ACC112 (cell line): ENCODE measurements around the gene CHN2.

Experiments
- H2AFZ ChIP-seq: fragments of 200-600 bp; sonication (generic); one replicate; pipeline ENCODE4 v1.6.0; 2017; ENCODE audit warnings: antibody characterized with exemption, low read length; ENCODE audit not compliant: unreplicated experiment
- H3K27ac ChIP-seq: fragments of 200-600 bp; sonication (generic); 2 replicates; pipeline ENCODE4 v1.5.1; 2014; ENCODE audit warnings: low read depth, mild to moderate bottlenecking, antibody characterized with exemption, low read length, moderate library complexity
- H3K27me3 ChIP-seq: fragments of 200-600 bp; sonication (generic); 2 replicates; pipeline ENCODE4 v1.6.1; 2014; ENCODE audit warnings: mild to moderate bottlenecking, antibody characterized with exemption, low read length, moderate library complexity, mixed read lengths; ENCODE audit not compliant: insufficient read depth
- H3K36me3 ChIP-seq: fragments of 200-600 bp; sonication (generic); 2 replicates; pipeline ENCODE4 v1.6.1; 2016; ENCODE audit warnings: mild to moderate bottlenecking, antibody characterized with exemption, low read length, moderate library complexity, mixed read lengths; ENCODE audit not compliant: insufficient read depth
- H3K4me1 ChIP-seq: fragments of 200-600 bp; sonication (generic); one replicate; pipeline ENCODE4 v1.6.1; 2016; ENCODE audit warnings: low read length, mixed read lengths; ENCODE audit not compliant: insufficient read depth, unreplicated experiment, control insufficient read depth
- H3K4me3 ChIP-seq: fragments of 200-600 bp; sonication (generic); 2 replicates; pipeline ENCODE4 v1.5.1; 2014; ENCODE audit warnings: mild to moderate bottlenecking, low read depth, low read length
- H3K79me2 ChIP-seq: fragments of 200-600 bp; sonication (generic); one replicate; pipeline ENCODE4 v1.6.0; 2016; ENCODE audit warnings: low read length; ENCODE audit not compliant: control insufficient read depth, unreplicated experiment, insufficient read depth

The CHN2 gene

DNA sequence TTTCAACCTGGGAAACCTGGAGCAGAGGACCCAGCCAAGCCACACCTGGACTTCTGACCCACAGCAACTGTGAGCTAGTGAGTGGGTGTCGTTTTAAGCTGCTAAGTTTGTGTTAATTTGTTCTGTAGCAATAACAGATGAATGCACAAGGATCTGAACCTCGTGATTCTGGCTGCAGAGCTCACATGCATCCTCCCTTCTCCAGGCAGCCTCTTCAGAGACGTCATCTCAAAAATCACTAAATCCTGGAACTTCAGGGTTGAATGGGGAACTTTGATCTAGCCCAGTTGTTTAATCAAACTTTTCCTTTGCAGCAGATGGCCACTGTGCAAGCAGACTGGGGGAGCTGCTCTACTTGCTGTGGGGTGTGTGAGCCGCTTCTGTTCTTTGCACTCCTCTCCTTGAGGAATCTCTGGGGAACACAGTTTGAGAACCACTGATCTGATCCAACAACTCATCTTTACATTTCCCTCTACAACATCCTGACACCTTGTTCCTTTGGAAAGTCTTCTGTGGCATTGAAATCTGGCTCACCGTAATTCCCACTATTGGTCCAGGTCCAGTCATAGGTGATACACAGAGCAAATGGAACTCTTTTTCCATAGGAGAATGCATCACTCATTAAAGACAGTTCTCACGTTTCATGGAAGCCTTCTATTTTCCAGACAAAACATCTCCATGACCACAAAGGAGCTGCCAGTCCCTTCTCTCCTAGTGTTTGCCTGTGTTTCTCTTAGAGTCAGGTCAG is 90.3 kb downstream of the CHN2 start:
- H3K4me1 ChIP-seq: peaks cover 34% of the 10 kb centered on the region
- H3K36me3 ChIP-seq: no peaks in the 10 kb centered on the region
- no peak overlapping the region for H2AFZ ChIP-seq

DNA sequence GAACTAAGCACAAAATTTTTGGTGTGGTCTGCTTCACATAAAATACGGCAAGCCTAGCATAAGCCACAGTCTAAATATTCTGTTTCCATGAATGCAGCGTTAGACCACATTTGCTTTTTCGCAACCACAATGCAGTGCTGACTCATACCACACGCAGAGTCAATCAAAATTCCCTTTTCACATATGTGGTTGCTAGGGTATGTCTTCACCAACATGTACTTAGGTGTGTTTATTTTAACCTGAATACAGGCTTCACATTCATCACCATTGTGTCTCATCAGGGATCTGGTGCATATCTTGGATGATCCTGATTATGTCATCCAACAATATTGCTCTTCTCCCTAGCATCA is 90.8 kb downstream of the CHN2 start:
- H3K4me3 ChIP-seq: 0 out of 2 replicates have a peak overlapping the region, but pooled peaks have one; percentile 10
- H3K27me3 ChIP-seq: no peaks in the 10 kb centered on the region; the same call in 1 of the 2 replicates
- peak overlapping the region; percentile 73 for H3K27ac ChIP-seq
- peaks cover 34% of the 10 kb centered on the region for H3K4me1 ChIP-seq
- no peak overlapping the region for H2AFZ ChIP-seq
- no peaks in the 10 kb centered on the region for H3K36me3 ChIP-seq
- H3K79me2 ChIP-seq: no peaks in the 10 kb centered on the region

More for the DNA sequence above, 90.3 kb downstream of the CHN2 start:
- no peaks in the 10 kb centered on the region for H3K79me2 ChIP-seq
- H3K4me3 ChIP-seq: no peak overlapping the region
- peak overlapping the region; percentile 73 for H3K27ac ChIP-seq
- H3K27me3 ChIP-seq: no peaks in the 10 kb centered on the region; the same call in 1 of the 2 replicates

DNA sequence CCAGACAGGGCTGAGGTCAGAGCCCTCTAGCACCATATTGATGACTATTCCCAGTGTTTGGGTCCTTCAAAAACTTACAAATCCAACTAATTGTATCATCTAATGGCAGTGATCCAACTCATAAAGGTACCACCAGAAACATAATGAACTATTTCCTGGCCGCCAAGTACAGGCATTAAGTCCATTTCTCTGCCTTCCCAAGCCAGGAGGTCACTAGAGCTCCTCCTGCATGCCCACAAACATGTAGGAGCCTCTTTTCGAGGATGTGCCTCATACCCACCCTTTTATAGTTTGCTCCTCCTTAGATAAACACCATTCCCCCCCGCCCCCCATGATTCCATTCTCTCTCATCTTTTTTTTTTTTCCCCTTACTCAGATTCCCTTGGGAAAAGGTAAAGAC is 91.3 kb downstream of the CHN2 start:
- peak overlapping the region; percentile 73 for H3K27ac ChIP-seq
- H3K27me3 ChIP-seq: no peaks in the 10 kb centered on the region; the same call in 1 of the 2 replicates
- H3K4me1 ChIP-seq: peaks cover 34% of the 10 kb centered on the region

DNA sequence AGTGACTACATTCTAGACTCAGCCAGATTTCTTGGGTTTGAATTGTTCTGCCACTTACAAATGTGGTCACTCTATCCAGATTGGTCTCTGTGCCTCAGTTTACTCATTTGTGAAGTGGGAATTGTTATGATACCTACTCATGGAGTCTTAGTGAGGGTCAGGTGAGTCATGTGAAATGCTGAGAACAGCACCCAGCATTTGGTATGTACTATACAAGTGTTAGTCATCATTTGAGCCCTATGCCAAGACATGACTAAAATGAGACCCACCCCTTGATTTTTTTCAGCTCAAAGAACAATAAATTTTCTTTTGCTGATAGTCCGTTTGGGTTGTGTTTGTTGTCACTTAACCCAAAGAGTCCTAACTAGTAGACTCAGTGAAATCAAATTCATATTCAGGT is 92.8 kb downstream of the CHN2 start:
- peak overlapping the region; percentile 42; the same call in 1 of the 2 replicates for H3K27ac ChIP-seq
- no peak overlapping the region for H2AFZ ChIP-seq
- no peaks in the 10 kb centered on the region for H3K79me2 ChIP-seq
- peaks cover 34% of the 10 kb centered on the region for H3K4me1 ChIP-seq
- peak overlapping the region; percentile 34; the same call in 1 of the 2 replicates for H3K4me3 ChIP-seq
- no peaks in the 10 kb centered on the region for H3K36me3 ChIP-seq
- H3K27me3 ChIP-seq: no peaks in the 10 kb centered on the region; the same call in 1 of the 2 replicates

More for the DNA sequence above, 91.3 kb downstream of the CHN2 start:
- H3K79me2 ChIP-seq: no peaks in the 10 kb centered on the region
- no peaks in the 10 kb centered on the region for H3K36me3 ChIP-seq
- no peak overlapping the region for H2AFZ ChIP-seq
- 0 out of 2 replicates have a peak overlapping the region, but pooled peaks have one; percentile 10 for H3K4me3 ChIP-seq

DNA sequence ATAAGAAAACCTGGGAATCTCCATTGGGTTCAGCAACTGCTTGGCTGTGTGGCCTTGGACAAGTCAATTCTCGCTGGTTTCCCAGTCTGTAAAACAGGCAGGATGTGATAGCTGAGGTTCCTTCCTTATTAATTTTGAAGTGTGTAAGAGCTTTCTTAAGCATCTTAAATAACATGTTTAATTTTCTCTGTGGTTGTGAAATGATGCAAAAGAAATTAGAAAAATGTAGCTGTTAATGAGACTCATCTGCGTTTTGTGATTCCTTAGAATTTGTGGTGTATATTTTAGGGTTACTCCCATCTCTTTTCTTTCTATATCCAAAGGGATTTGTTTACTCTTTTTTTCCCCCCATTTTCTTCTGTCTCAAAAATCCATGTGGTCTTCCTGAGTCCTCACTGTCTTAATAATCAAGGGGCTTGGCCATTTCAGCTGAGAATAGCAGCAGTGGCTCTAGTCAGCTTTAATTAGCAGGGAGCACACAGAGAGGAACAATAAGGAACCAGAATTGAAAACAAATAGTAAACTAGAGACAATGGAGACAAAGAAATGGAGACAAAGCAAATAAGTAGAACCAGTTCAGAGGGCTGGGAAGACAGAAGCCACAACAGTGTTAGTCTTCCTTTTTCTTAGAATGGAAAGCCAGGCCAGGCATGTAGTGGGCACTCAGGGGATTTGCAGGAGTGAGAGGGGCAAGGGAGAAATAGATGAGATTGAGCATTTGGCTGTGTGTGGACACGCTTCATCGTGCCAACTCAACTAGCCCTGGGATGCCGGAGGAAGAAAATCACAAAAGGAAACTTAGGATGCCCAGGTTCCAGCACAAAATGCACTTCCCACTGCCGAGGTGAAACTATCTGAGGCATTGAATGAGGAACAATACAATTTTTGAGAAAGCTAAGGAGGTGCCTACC is 93.9 kb downstream of the CHN2 start:
- Histone ChIP-seq H3K27ac (no peak overlapping the region), H2AFZ (no peak overlapping the region), H3K79me2 (no peaks in the 10 kb centered on the region), H3K27me3 (no peaks in the 10 kb centered on the region), H3K4me3 (no peak overlapping the region), H3K36me3 (no peaks in the 10 kb centered on the region), H3K4me1 (peaks cover 34% of the 10 kb centered on the region)

DNA sequence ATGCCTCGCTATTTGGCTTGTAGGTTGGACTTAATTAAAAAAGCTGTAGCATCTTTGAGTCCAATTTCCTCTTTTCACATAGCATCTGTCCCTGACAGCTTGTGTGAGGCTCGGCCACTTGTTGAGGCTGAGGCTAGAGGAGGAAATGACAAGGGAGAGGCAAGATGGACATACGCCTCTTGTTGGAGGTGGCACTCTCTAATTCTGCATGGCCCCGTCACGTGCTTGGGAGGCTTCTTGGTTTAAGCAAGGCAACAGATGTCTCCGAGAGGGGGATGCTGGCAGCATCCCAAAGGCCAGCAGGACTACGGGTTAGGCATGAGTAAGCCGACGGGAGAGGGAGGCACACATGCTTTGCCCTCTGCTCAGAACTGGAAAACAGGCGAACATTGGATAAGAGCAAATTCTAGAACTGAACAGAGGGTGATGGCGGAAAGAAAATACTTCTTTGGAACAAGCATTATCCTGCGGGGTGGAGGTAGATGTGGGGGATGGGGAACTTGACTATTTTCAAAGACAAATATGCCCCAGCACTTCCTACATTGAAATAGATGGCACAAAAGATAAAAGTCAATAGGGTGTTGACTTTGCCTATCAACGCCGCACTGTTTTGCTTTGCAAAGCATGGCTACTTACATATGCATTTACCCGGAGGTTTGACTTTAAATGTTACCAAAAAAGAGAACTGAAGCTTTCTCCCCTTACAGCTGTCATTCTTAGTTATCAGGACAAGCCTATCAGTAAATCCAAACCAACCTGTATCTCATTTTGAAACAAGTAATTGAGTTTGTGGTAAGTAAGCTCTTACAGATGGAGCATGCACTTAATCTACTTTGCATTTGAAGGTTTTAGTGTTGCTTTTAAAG is 94.8 kb downstream of the CHN2 start:
- H2AFZ ChIP-seq: no peak overlapping the region

DNA sequence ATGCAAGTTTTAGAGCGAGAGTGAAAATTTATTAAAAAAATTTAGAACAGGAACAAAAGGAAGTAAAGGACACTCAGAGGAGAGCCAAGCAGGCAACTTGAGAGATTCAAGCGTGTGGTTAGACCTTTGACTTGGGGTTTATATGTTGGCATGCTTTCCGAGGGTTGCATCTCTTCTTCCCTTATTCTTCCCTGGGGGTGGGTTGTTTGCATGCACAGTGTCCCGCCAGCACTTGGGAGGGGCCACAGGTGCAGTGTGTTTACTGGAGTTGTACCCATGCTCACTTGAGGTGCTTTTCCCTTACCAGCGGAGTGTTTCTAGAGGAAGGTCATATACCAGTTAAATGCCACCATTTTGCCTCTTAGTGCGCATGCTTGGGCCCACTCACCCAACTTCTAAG is 96.3 kb downstream of the CHN2 start:
- H3K27ac ChIP-seq: no peak overlapping the region
- peaks cover 20% of the 10 kb centered on the region for H3K4me1 ChIP-seq
- H3K36me3 ChIP-seq: no peaks in the 10 kb centered on the region
- H3K27me3 ChIP-seq: no peaks in the 10 kb centered on the region
- H3K79me2 ChIP-seq: no peaks in the 10 kb centered on the region
- no peak overlapping the region for H3K4me3 ChIP-seq
- H2AFZ ChIP-seq: no peak overlapping the region

More for the DNA sequence above, 94.8 kb downstream of the CHN2 start:
- Histone ChIP-seq H3K4me1 (peaks cover 33% of the 10 kb centered on the region), H3K27ac (no peak overlapping the region), H3K27me3 (no peaks in the 10 kb centered on the region), H3K79me2 (no peaks in the 10 kb centered on the region), H3K36me3 (no peaks in the 10 kb centered on the region), H3K4me3 (no peak overlapping the region)

DNA sequence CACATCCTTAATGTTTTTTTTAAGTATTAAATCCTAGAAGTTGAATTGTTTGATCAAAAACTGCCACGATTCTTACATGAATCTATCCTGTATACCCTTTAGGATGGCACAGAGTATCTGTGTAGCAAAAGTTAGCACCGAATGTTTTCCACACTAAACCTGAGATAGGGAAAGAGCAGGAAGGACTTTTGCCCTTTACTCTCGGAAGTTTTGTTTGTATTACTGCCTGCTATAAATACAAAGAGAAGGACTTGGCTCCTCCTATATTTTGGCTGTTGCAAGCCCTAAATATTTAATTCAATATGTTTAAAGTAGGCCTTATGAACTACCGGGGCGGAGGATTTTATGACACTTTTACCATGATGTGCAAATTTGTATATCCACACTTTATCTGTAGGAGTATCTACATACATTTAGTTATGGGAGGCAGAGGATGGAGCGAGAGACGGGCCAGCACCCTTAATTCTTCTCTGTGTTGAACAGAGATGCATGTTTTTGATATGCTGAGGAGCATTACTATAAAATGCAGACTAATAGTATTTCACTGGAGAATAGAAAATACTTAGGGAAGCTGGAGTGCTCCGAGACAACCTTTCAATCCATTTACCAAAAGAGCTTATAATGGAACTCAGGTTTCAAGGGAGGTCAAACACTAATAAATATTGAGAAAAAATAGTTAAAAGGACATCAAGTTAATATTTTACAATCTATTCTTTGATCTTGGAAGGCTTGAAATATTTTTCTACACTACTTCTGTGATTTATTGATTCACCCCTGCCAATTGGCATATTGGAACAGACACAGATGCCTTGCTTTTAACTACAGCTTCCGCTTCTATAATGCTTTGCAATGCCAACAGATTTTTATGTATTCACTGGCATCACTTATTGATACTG is 97.4 kb downstream of the CHN2 start:
- Histone ChIP-seq H3K4me1 (peaks cover 9% of the 10 kb centered on the region), H2AFZ (no peak overlapping the region), H3K79me2 (no peaks in the 10 kb centered on the region), H3K27ac (no peak overlapping the region), H3K4me3 (no peak overlapping the region), H3K27me3 (no peaks in the 10 kb centered on the region), H3K36me3 (no peaks in the 10 kb centered on the region)

DNA sequence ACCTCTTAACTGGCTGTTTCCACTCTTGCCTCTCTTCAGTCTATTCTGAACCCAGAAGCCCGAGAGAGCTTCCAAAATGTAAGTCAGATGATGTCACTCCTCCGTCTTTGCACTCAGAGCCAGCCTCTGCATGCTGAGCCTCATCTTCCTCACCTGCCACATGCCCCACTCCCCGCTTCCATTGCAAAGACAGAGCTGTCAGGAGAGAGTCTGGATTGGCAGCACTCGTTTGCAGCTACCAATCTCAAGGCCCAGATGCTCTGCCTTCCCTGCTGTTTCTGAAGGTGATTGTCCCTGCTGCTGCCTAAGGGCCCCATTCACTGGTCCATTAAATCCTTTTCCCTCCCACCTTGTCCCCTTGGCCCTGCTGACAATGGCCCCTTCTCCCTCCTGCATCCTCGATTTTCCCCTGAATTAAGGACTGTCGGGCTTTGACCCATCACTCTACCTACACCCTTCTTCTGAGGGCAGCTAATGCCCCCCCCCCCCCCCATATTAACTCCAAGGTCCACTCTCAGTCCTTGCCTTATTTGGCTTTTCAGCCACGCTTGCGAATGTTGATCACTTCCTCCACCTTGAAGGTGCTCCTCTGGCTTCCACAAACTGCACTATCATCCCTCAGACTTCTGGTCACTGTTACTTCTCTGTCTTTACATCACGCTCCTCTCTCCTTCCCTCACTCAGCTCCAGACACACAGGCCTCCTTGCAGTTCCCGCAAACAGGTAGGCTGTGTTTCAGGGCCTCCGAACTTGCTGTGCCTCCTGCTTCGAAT is 98.5 kb downstream of the CHN2 start:
- Histone ChIP-seq H3K4me3 (no peak overlapping the region), H2AFZ (no peak overlapping the region), H3K27me3 (no peaks in the 10 kb centered on the region), H3K36me3 (no peaks in the 10 kb centered on the region), H3K79me2 (no peaks in the 10 kb centered on the region), H3K27ac (no peak overlapping the region), H3K4me1 (no peaks in the 10 kb centered on the region)
